B cell (primary cell): ENCODE data around the gene ISG15.

ENCODE experiments used
- CTCF ChIP-seq: fragments of 200-600 bp; IDR thresholded peaks from one replicate; pipeline ENCODE4 v1.8.0; 2022; ENCODE audit warnings: antibody characterized with exemption, mild to moderate bottlenecking
- EZH2 ChIP-seq: IDR thresholded peaks from 2 replicates; pipeline ENCODE4 v1.6.1; 2012; ENCODE audit warnings: borderline replicate concordance, low read depth, mild to moderate bottlenecking, moderate library complexity, low read length; ENCODE audit not compliant: insufficient read depth, poor library complexity, severe bottlenecking

GRCh38 chr1:1044455-1045078 is 31.3 kb downstream of the ISG15 start:
- TF ChIP-seq CTCF (no peak), EZH2 (no peak)
